OCI-LY3 (cell line): ENCODE measurements around the gene BMI1.
A peak's percentile ranks its signal among the peaks of the same experiment; 100 is the strongest.

Experiments
- H2AFZ ChIP-seq: fragments of 200-600, 300-600 bp; shearing (Covaris generic); 2 replicates; pipeline ENCODE4 v1.6.0; 2014; ENCODE audit warnings: antibody characterized with exemption, low read depth, low read length
- H3K27ac ChIP-seq: fragments of 200-600, 300-600 bp; sonication (generic); 2 replicates; pipeline ENCODE4 v1.5.1; 2014; ENCODE audit warnings: mild to moderate bottlenecking, low read length, moderate library complexity, mixed read lengths
- H3K27me3 ChIP-seq: fragments of 200-600, 300-600 bp; sonication (generic); 2 replicates; pipeline ENCODE4 v1.6.1; 2014; ENCODE audit warnings: low read depth, low read length, mixed read lengths
- H3K36me3 ChIP-seq: fragments of 200-600, 300-600 bp; sonication (generic); replicated peaks from 2 replicates; pipeline ENCODE3; 2014; ENCODE audit warnings: low read depth, low read length, mixed read lengths
- H3K4me1 ChIP-seq: fragments of 300-600, 200-600 bp; sonication (generic); 2 replicates; pipeline ENCODE4 v1.6.1; 2014; ENCODE audit warnings: low read length, mixed read lengths
- H3K4me2 ChIP-seq: fragments of 200-600, 300-600 bp; sonication (generic); 2 replicates; pipeline ENCODE4 v1.6.1; 2014; ENCODE audit warnings: low read length, mixed read lengths
- H3K4me3 ChIP-seq: fragments of 300-600, 200-600 bp; sonication (generic); 2 replicates; pipeline ENCODE4 v1.5.1; 2014; ENCODE audit warnings: antibody characterized with exemption, mild to moderate bottlenecking, low read length, moderate library complexity
- H3K79me2 ChIP-seq: fragments of 300-600, 200-600 bp; shearing (Covaris generic); 2 replicates; pipeline ENCODE4 v1.6.1; 2014; ENCODE audit warnings: mild to moderate bottlenecking, low read length, mixed read lengths
- H3K9ac ChIP-seq: fragments of 300-600, 200-600 bp; shearing (Covaris generic); 2 replicates; pipeline ENCODE4 v1.6.0; 2014; ENCODE audit warnings: mild to moderate bottlenecking, low read length, moderate library complexity
- H3K9me3 ChIP-seq: fragments of 200-600, 300-600 bp; shearing (Covaris generic); 2 replicates; pipeline ENCODE4 v1.6.1; 2014; ENCODE audit warnings: low read length, mixed read lengths; ENCODE audit not compliant: insufficient read depth
- H4K20me1 ChIP-seq: fragments of 200-600, 300-600 bp; sonication (generic); 2 replicates; pipeline ENCODE4 v1.6.1; 2016; ENCODE audit warnings: low read length, mixed read lengths; ENCODE audit not compliant: insufficient read depth
- EZH2phosphoT487 ChIP-seq: fragments of 200-600 bp; shearing (Covaris generic); IDR thresholded peaks from 2 replicates; pipeline ENCODE4 v1.6.1; 2018; ENCODE audit warnings: antibody characterized with exemption, mixed run types, low read depth
- TF ChIP-seq, protein P1 (sequence below): fragments of 200-600, 300-600 bp; sonication (generic); IDR thresholded peaks from 2 replicates; pipeline ENCODE4 v1.5.1; 2014; ENCODE audit warnings: antibody characterized with exemption, low read length, low read depth

Gene BMI1

DNA sequence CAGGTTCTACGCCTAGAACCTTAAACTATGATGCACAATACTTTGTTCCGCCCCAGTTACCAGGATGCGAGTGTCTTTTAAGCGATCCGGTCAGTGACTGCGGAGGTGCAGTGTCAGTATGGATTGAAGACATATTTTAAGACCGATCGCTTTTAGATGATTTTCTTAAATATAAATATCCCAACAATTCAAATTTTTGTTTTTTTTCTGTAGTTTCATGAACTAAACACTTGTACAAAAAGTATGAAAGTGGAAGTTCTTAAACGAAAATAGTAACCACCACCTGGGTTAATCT, 3.9 kb upstream of the BMI1 start:
- Histone ChIP-seq H3K4me3 (peak overlapping the region; percentile 97), H3K9me3 (no peaks in the 10 kb centered on the region), H3K4me1 (peaks cover 21% of the 10 kb centered on the region), H4K20me1 (no peaks in the 10 kb centered on the region; the same call in 1 of the 2 replicates), H3K27me3 (peaks cover 11% of the 10 kb centered on the region), H3K9ac (peak overlapping the region; percentile 93), H3K27ac (peak overlapping the region; percentile 76), H2AFZ (no peak overlapping the region), H3K79me2 (peaks cover 9% of the 10 kb centered on the region), H3K4me2 (peak overlapping the region; percentile 91), H3K36me3 (no peaks in the 10 kb centered on the region)
- TF ChIP-seq EZH2phosphoT487: no peak
- TF ChIP-seq, protein P1, sequence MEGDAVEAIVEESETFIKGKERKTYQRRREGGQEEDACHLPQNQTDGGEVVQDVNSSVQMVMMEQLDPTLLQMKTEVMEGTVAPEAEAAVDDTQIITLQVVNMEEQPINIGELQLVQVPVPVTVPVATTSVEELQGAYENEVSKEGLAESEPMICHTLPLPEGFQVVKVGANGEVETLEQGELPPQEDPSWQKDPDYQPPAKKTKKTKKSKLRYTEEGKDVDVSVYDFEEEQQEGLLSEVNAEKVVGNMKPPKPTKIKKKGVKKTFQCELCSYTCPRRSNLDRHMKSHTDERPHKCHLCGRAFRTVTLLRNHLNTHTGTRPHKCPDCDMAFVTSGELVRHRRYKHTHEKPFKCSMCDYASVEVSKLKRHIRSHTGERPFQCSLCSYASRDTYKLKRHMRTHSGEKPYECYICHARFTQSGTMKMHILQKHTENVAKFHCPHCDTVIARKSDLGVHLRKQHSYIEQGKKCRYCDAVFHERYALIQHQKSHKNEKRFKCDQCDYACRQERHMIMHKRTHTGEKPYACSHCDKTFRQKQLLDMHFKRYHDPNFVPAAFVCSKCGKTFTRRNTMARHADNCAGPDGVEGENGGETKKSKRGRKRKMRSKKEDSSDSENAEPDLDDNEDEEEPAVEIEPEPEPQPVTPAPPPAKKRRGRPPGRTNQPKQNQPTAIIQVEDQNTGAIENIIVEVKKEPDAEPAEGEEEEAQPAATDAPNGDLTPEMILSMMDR: no peak

DNA sequence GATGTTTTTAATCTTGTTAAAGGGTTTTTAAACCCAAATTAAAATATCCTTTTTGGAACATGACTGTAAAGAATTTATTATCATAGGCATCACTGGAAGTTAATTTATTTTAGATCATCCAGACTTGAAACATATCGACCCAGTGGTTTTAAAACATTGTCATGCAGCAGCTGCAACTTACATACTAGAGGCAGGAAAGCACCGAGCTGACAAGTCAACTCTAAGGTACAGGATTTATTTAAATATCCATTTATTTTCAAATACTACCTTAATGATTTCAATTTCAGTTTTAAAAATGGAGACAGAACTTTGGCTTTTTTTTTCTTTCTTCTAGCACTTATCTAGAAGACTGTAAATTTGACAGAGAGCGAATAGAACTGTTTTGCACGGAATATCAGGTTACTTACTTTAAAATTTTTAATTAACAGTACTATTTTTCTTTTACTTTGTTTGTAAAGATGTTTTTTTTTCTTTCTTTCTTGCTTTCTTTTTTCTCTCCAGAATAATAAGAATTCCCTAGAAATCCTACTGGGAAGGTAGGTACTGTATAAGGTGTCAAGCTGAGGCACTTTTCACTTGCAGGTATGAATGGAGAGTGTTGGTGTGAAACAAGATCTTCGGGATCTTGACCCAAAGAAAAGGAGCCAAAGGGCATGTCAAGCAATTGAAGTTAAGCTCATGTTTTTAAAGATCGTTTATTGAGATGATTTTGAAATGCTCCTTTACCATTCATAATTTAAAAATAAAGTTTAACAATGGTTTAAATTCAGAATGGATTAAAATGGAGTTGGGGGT, 2.9 kb upstream of the BMI1 start:
- Histone ChIP-seq H3K36me3 (no peaks in the 10 kb centered on the region), H2AFZ (no peak overlapping the region), H3K27me3 (peaks cover 21% of the 10 kb centered on the region), H3K4me1 (peaks cover 28% of the 10 kb centered on the region), H4K20me1 (no peaks in the 10 kb centered on the region; the same call in 1 of the 2 replicates), H3K4me3 (peak overlapping the region; percentile 97; the same call in 1 of the 2 replicates), H3K79me2 (peaks cover 18% of the 10 kb centered on the region), H3K4me2 (peak overlapping the region; percentile 91), H3K9ac (no peak overlapping the region), H3K27ac (no peak overlapping the region), H3K9me3 (no peaks in the 10 kb centered on the region)
- no peak for TF ChIP-seq EZH2phosphoT487
- TF ChIP-seq, protein P1: no peak

DNA sequence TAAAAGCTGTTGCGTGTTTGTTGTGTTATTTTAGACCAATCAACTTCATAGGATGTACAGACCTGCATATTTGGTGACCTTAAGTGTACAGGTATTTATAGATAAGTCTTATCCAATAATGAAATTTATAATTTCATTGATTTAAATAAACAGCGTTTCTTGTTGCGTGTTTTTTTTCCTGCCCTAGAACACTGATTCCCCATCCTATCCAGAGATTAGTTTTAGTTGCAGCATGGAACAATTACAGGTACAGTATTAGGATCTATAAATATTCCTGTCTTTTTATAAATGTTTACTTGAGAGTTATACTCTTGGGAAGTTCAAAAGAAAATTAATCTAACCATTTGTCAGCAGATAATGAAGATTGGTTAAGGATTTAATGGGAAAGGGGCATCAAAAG, 2.1 kb upstream of the BMI1 start:
- Histone ChIP-seq H3K4me2 (no peak overlapping the region), H2AFZ (no peak overlapping the region), H3K4me3 (no peak overlapping the region), H3K27me3 (peaks cover 29% of the 10 kb centered on the region), H3K79me2 (peaks cover 25% of the 10 kb centered on the region), H3K4me1 (peaks cover 34% of the 10 kb centered on the region), H3K9me3 (no peaks in the 10 kb centered on the region), H3K9ac (no peak overlapping the region), H4K20me1 (peaks cover 3% of the 10 kb centered on the region; the same call in 1 of the 2 replicates), H3K27ac (no peak overlapping the region), H3K36me3 (no peaks in the 10 kb centered on the region)
- TF ChIP-seq EZH2phosphoT487: no peak
- TF ChIP-seq, protein P1: no peak

DNA sequence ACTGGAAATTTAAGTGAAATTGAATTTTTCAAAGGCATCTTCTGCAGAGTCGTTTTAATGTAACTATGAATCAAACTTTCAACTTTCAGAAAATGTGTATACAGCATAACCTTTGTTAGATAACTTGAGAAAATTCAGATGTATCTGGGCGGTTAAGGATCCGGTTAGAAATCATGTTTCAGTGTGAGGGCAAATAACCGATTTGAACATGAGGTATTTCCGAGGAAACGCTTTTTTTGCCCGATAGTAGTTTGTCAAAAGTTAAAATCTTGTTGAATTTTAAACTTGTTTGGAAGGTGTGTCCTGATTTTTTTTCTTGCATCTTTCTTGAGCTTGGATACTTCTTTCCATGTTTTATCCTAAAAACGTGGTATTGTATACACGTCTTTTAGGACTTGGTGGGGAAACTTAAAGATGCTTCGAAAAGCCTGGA, 1.3 kb upstream of the BMI1 start:
- Histone ChIP-seq H3K4me1 (peaks cover 37% of the 10 kb centered on the region), H3K36me3 (no peaks in the 10 kb centered on the region), H3K79me2 (peaks cover 32% of the 10 kb centered on the region), H3K27me3 (peaks cover 37% of the 10 kb centered on the region), H4K20me1 (peaks cover 10% of the 10 kb centered on the region; the same call in 1 of the 2 replicates), H2AFZ (no peak overlapping the region), H3K9ac (peak overlapping the region; percentile 63), H3K27ac (no peak overlapping the region), H3K4me3 (peak overlapping the region; percentile 86), H3K4me2 (peak overlapping the region; percentile 97), H3K9me3 (no peaks in the 10 kb centered on the region)
- TF ChIP-seq EZH2phosphoT487: no peak
- TF ChIP-seq, protein P1: no peak
